ENCODE data around the gene PPP1R12A.

The PPP1R12A gene

GRCh38 chr12:79935624-79936345 is 888 bp upstream of the PPP1R12A start:
- Histone ChIP-seq H3K4me1 (ENCODE audit: control insufficient read depth, insufficient read depth, low read length, poor library complexity, severe bottlenecking) (peaks cover 7% of the 10 kb centered on the region), H3K36me3 (ENCODE audit: control insufficient read depth, insufficient read depth, low read length) (no peaks in the 10 kb centered on the region), H3K9me3 (ENCODE audit: control insufficient read depth, low read length) (no peaks in the 10 kb centered on the region), H3K27ac (ENCODE audit: low read depth, low read length, severe bottlenecking) (peak overlapping the region; percentile 95), H3K4me3 (ENCODE audit: extremely low read depth, insufficient read depth, low read length, poor library complexity, severe bottlenecking) (peak overlapping the region; percentile 98)
- 20 to 49% methylated on average over 2 to 5 of the region's 10 CpGs for WGBS, 2 experiments (ENCODE audit: insufficient coverage in 2 of 2)

- 0 to 1% methylated on average over 28 to 34 of the region's 53 CpGs for WGBS, 2 experiments (ENCODE audit: insufficient coverage in 2 of 2)
- H3K27ac ChIP-seq (ENCODE audit: low read depth, low read length, severe bottlenecking): peak overlapping the region; percentile 95
- H3K4me3 ChIP-seq (ENCODE audit: extremely low read depth, insufficient read depth, low read length, poor library complexity, severe bottlenecking): peak overlapping the region; percentile 98
- peaks cover 7% of the 10 kb centered on the region for H3K4me1 ChIP-seq (ENCODE audit: control insufficient read depth, insufficient read depth, low read length, poor library complexity, severe bottlenecking)
- no peaks in the 10 kb centered on the region for H3K36me3 ChIP-seq (ENCODE audit: control insufficient read depth, insufficient read depth, low read length)
- no peaks in the 10 kb centered on the region for H3K9me3 ChIP-seq (ENCODE audit: control insufficient read depth, low read length)
Observed at GRCh38 chr12:79934281-79935020, 446 bp downstream of the PPP1R12A start.

DNA sequence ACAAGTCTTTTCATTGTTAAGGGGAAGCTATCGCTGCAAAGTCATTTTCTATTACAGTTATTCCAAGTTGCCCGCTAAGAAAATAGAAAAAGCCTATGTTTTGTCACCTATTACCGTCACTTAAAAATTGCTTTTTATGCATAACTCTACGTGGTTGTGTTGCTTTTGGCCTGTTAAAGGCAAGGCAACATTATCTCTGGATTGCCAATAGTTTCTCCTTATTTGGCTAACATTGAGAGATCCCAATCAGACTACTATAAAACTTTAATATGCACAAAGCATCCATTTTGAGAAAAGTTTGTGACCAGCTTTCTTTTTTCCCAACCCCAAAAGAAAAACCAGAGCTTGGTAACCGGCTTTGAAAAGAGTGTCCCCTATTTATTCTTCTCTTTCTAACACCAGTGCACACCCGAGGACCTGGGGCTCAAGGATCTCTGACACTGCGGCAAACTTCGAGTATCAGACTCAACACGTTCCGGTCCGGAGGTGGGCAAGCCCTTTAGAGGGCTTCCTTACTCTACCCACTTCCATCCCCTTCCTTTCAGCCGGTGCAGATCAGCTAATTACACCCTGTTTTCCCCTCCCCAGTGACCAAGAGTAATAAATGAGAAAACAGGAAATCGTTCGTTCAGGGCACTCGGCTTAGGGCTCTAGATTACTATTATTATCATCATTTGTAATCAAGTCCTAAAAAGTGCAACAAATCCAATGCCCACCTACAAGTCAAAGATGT is 1.2 kb downstream of the PPP1R12A start:
- Histone ChIP-seq H3K4me1 (ENCODE audit: control insufficient read depth, insufficient read depth, low read length, poor library complexity, severe bottlenecking) (peaks cover 7% of the 10 kb centered on the region), H3K27ac (ENCODE audit: low read depth, low read length, severe bottlenecking) (peak overlapping the region; percentile 95), H3K9me3 (ENCODE audit: control insufficient read depth, low read length) (no peaks in the 10 kb centered on the region), H3K36me3 (ENCODE audit: control insufficient read depth, insufficient read depth, low read length) (no peaks in the 10 kb centered on the region), H3K4me3 (ENCODE audit: extremely low read depth, insufficient read depth, low read length, poor library complexity, severe bottlenecking) (peak overlapping the region; percentile 98)
- WGBS, 2 experiments (ENCODE audit: insufficient coverage in 2 of 2): 0 to 3% methylated on average over 8 of the region's 15 CpGs

DNA sequence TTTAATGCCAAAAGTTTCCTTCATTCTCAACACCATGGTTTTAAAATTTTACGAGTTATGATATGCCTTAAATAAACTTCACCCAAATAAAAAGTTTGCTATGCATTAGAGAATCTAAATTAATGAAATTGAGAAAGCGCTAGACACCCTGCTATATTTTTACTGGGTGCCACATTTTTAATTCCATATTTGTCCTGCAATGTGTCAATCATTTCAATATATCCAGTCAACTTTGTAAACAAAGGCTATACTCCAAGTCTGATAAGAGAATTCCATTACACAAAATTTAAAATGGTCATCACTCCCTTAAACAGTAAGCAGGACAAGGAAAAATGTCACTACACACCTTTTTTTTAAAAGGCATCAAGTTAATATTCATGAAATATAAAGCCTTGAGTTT is 1.9 kb downstream of the PPP1R12A start:
- no CpG with 5 or more reads among the region's 2 CpGs for WGBS, 2 experiments (ENCODE audit: insufficient coverage in 2 of 2)
- H3K36me3 ChIP-seq (ENCODE audit: control insufficient read depth, insufficient read depth, low read length): no peaks in the 10 kb centered on the region
- peaks cover 7% of the 10 kb centered on the region for H3K4me1 ChIP-seq (ENCODE audit: control insufficient read depth, insufficient read depth, low read length, poor library complexity, severe bottlenecking)
- peak overlapping the region; percentile 98 for H3K4me3 ChIP-seq (ENCODE audit: extremely low read depth, insufficient read depth, low read length, poor library complexity, severe bottlenecking)
- no peaks in the 10 kb centered on the region for H3K9me3 ChIP-seq (ENCODE audit: control insufficient read depth, low read length)
- H3K27ac ChIP-seq (ENCODE audit: low read depth, low read length, severe bottlenecking): peak overlapping the region; percentile 95

GRCh38 chr12:79932357-79932756 is 2.5 kb downstream of the PPP1R12A start:
- 50% methylated on average over 1 of the region's 5 CpGs; no CpG with 5 or more reads in 1 of the 2 experiments for WGBS, 2 experiments (ENCODE audit: insufficient coverage in 2 of 2)
- Histone ChIP-seq H3K36me3 (ENCODE audit: control insufficient read depth, insufficient read depth, low read length) (no peaks in the 10 kb centered on the region), H3K9me3 (ENCODE audit: control insufficient read depth, low read length) (no peaks in the 10 kb centered on the region), H3K27ac (ENCODE audit: low read depth, low read length, severe bottlenecking) (no peak overlapping the region), H3K4me1 (ENCODE audit: control insufficient read depth, insufficient read depth, low read length, poor library complexity, severe bottlenecking) (peaks cover 7% of the 10 kb centered on the region), H3K4me3 (ENCODE audit: extremely low read depth, insufficient read depth, low read length, poor library complexity, severe bottlenecking) (peak overlapping the region; percentile 98)

- Histone ChIP-seq H3K9me3 (ENCODE audit: control insufficient read depth, low read length) (no peaks in the 10 kb centered on the region), H3K4me1 (ENCODE audit: control insufficient read depth, insufficient read depth, low read length, poor library complexity, severe bottlenecking) (peaks cover 4% of the 10 kb centered on the region), H3K27ac (ENCODE audit: low read depth, low read length, severe bottlenecking) (no peak overlapping the region), H3K4me3 (ENCODE audit: extremely low read depth, insufficient read depth, low read length, poor library complexity, severe bottlenecking) (no peak overlapping the region), H3K36me3 (ENCODE audit: control insufficient read depth, insufficient read depth, low read length) (no peaks in the 10 kb centered on the region)
- 73 to 96% methylated on average over 3 to 5 of the region's 10 CpGs for WGBS, 2 experiments (ENCODE audit: insufficient coverage in 2 of 2)
Observed at GRCh38 chr12:79929065-79929464, 5.8 kb downstream of the PPP1R12A start.

- Histone ChIP-seq H3K9me3 (ENCODE audit: control insufficient read depth, low read length) (no peaks in the 10 kb centered on the region), H3K27ac (ENCODE audit: low read depth, low read length, severe bottlenecking) (no peak overlapping the region), H3K4me1 (ENCODE audit: control insufficient read depth, insufficient read depth, low read length, poor library complexity, severe bottlenecking) (peaks cover 4% of the 10 kb centered on the region), H3K4me3 (ENCODE audit: extremely low read depth, insufficient read depth, low read length, poor library complexity, severe bottlenecking) (no peak overlapping the region), H3K36me3 (ENCODE audit: control insufficient read depth, insufficient read depth, low read length) (no peaks in the 10 kb centered on the region)
- no CpG with 5 or more reads among the region's 1 CpG for WGBS, 2 experiments (ENCODE audit: insufficient coverage in 2 of 2)
Observed at GRCh38 chr12:79927772-79928474, 7.0 kb downstream of the PPP1R12A start.

DNA sequence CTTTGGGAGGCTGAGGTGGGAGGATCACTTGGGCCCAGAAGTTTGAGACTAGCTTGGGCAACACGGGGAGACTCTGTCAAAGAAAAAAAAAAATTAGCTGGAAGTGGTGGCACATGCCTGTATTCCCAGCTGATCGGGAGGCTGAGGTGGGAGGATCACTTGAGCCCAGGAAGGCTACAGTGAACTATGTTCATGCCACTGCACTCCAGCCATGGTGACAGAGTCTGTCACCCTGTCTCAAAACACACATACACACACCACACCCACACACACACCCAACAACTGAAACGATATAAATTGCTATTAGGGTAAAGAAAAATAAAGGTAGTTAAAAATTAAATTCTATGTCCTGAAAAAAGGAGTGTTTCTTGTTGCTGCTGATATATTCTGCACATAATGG is 7.9 kb downstream of the PPP1R12A start:
- H3K4me3 ChIP-seq (ENCODE audit: extremely low read depth, insufficient read depth, low read length, poor library complexity, severe bottlenecking): no peak overlapping the region
- WGBS, 2 experiments (ENCODE audit: insufficient coverage in 2 of 2): 89 to 94% methylated on average over 1 to 2 of the region's 3 CpGs
- H3K9me3 ChIP-seq (ENCODE audit: control insufficient read depth, low read length): no peaks in the 10 kb centered on the region
- no peak overlapping the region for H3K27ac ChIP-seq (ENCODE audit: low read depth, low read length, severe bottlenecking)
- no peaks in the 10 kb centered on the region for H3K4me1 ChIP-seq (ENCODE audit: control insufficient read depth, insufficient read depth, low read length, poor library complexity, severe bottlenecking)
- H3K36me3 ChIP-seq (ENCODE audit: control insufficient read depth, insufficient read depth, low read length): no peaks in the 10 kb centered on the region

GRCh38 chr12:79925492-79925891 is 9.4 kb downstream of the PPP1R12A start:
- no peaks in the 10 kb centered on the region for H3K36me3 ChIP-seq (ENCODE audit: control insufficient read depth, insufficient read depth, low read length)
- WGBS, 2 experiments (ENCODE audit: insufficient coverage in 2 of 2): no CpG with 5 or more reads among the region's 1 CpG

DNA sequence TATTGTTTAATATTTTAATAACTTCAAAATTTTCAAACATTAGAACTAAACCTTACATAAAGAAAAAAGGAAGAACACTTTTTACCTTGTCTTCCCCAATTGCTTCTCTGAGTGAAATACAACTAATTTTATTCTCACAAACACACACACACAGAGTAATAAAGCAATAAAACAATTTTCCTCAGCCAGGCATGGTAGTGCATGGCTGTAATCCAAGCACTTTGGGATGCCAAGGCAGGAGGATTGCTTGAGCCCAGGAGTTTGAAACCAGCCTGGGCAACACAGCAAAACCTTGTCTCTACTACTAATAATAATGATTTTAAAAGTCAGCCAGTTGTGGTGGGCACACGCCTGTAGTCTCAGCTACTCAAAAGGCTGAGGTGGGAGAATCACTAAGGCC is 13.1 kb downstream of the PPP1R12A start:
- WGBS, 2 experiments (ENCODE audit: insufficient coverage in 2 of 2): 100% methylated on average over 1 of the region's 1 CpG; no CpG with 5 or more reads in 1 of the 2 experiments
- Histone ChIP-seq H3K36me3 (ENCODE audit: control insufficient read depth, insufficient read depth, low read length) (no peaks in the 10 kb centered on the region), H3K27ac (ENCODE audit: low read depth, low read length, severe bottlenecking) (no peak overlapping the region), H3K9me3 (ENCODE audit: control insufficient read depth, low read length) (no peaks in the 10 kb centered on the region), H3K4me3 (ENCODE audit: extremely low read depth, insufficient read depth, low read length, poor library complexity, severe bottlenecking) (no peak overlapping the region), H3K4me1 (ENCODE audit: control insufficient read depth, insufficient read depth, low read length, poor library complexity, severe bottlenecking) (no peaks in the 10 kb centered on the region)

More at GRCh38 chr12:79925492-79925891, 9.4 kb downstream of the PPP1R12A start:
- H3K27ac ChIP-seq (ENCODE audit: low read depth, low read length, severe bottlenecking): no peak overlapping the region
- H3K4me3 ChIP-seq (ENCODE audit: extremely low read depth, insufficient read depth, low read length, poor library complexity, severe bottlenecking): no peak overlapping the region
- no peaks in the 10 kb centered on the region for H3K4me1 ChIP-seq (ENCODE audit: control insufficient read depth, insufficient read depth, low read length, poor library complexity, severe bottlenecking)
- H3K9me3 ChIP-seq (ENCODE audit: control insufficient read depth, low read length): no peaks in the 10 kb centered on the region
